Daoy (cell line): ENCODE data around the gene GPR26. TPM values are rescaled to one million over a fixed set of nuclear protein-coding genes. Genes with fewer than 3 reads are reported as not detected.

Experiments used
- DNase-seq: peaks from one replicate; pipeline ENCODE4 v3.0.0-alpha.2; 2015; ENCODE audit warnings: low read depth
- total RNA-seq: library from RNA; depleted of rRNA; stranded (reverse); fragments of >200 nt; shearing (Covaris generic); gene quantifications from 2 replicates; pipeline ENCODE4 v1.2.3, GENCODE V29; 2014

Gene GPR26
- total RNA-seq, 1 experiment from 2014 or later, result 0.11 TPM

GRCh38 chr10:123645615-123646014, 20.5 kb upstream of the GPR26 start:
- no peak for DNase-seq

GRCh38 chr10:123648595-123648994, 17.6 kb upstream of the GPR26 start:
- DNase-seq, result no peak

- no peak for DNase-seq
Measured at GRCh38 chr10:123649676-123650075, 16.5 kb upstream of the GPR26 start.

DNA sequence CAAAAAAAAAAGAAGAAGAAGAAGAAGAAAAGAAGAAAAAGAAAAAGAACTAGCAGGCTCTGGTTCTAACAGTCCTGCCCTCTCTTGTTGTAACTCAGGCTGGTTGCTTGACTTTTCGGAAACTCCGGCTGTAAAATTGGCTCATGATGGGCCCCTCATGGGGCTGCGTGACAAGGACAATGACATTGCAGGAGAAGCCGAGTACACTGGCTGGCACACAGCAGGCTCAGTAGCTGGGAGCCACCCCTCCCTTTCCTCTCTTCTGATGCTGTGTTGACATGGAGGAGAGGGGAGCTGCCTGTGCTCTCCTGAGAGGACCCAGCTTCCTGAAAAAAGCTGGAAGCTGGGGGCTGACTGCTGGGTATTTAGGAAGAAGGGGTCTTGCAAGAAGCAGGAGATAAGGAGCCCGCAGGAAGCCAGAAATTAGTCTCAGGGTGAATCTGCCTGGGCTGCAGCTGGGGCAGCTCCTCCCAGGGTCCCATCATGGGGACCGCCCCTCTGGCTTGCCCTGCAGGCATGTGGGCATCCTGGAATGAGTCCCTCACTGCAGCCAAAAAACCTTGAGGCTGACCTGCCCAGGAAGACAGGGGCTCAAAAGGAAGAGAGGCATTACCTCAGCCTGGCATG, 14.6 kb upstream of the GPR26 start:
- DNase-seq, result no peak

DNA sequence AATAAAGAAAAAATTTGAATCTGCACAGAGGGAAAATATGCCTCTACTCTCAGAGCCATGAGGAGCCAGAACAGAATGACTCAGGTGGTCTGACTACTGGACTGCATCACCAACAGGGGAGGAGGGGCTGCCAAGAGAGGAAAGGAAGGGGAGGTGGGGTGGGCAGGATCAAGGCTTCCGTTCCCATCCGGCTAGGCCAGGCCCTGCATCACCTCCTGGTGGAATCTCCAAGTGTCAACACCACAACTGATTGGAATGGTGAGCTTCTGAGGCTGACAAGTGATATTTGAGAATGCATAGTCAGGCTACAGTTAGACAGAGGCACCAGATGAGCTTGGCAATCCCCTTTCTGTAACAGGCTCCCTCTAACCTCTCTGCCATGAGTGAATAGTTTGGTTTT, 10.4 kb upstream of the GPR26 start:
- peak; percentile 71 for DNase-seq

DNA sequence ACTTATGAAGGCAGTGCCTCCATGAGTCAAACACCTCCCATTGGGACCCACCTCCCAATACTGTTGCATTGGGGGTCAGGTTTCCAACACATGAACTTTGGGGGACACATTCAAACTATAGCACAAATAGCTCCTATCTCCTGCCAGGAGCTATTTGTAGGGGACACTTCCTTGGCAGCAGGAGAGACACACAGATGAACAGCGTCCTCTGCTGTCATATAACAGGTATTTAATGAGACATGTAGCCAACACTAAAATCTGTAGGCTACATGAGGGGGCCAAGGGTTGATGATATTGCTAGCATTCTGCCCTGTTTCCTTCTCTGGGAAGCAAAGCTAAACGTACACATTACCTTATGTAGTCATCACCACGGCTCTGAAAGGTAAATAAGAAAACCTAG, 2.6 kb upstream of the GPR26 start:
- DNase-seq, result no peak

GRCh38 chr10:123665491-123666286, 466 bp upstream of the GPR26 start:
- no peak for DNase-seq

DNA sequence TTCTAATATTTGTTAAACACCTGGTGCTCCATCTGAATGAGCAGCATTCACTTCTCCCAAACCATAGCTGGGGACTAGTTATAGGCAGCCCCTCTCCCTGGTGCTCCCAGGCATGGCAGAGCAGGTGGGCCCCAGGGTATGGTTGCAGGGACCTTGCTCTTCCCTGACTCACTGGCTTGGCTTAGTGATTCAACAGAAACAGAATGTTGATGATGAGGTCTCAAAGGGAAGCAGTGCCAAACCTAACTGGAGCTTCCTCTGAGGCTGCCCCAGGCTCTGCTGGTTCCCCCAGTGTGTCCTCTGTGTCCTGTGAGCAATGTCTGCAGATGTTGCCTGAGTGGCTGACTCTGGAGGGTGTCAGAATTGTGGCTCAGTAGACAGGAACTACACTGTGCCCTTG, 3.7 kb downstream of the GPR26 start:
- DNase-seq, result peak; percentile 72

GRCh38 chr10:123673198-123673597, 7.0 kb downstream of the GPR26 start:
- DNase-seq, result no peak

GRCh38 chr10:123674741-123675140, 8.6 kb downstream of the GPR26 start:
- DNase-seq, result no peak

DNA sequence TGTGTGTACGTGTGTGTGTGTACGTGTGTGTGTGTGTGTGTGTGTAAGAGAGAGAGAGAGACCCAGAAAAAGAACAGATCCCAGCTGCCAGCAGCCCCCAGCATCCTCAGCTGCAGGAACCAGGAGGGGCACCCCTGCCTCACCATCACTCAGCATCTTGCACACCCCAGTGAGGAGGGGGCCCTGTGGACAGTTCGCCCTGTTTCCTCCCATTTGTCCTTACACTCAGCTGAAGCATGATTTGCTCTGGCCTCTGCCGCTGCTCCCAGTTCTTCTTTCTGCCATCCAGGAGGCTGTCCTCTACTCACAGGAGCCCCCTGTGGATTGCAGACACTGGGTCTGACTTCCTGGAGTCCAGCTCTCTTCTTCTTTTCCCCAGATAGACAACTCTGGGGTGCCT, 9.7 kb downstream of the GPR26 start:
- no peak for DNase-seq

DNA sequence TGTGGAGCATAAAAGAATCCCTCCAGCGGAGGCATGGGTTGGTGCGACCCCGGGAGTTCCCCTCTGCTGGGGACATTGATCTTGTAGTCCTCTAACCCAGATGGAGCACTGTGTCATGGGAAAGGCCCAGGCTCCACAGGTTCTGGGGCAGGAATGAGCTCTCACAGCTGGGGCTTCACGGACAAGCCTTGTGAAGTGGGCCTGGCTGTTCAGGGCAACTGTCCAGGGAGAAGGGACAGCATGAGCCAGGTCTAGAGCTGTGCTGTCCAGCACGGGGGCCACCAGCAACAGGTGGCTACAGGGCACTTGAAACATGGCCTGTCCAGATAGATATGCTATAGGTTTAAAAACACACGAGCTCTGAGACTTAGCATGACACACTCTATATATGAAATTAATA, 11.4 kb downstream of the GPR26 start:
- no peak for DNase-seq

- no peak for DNase-seq
Measured at GRCh38 chr10:123678376-123678775, 12.2 kb downstream of the GPR26 start.

DNA sequence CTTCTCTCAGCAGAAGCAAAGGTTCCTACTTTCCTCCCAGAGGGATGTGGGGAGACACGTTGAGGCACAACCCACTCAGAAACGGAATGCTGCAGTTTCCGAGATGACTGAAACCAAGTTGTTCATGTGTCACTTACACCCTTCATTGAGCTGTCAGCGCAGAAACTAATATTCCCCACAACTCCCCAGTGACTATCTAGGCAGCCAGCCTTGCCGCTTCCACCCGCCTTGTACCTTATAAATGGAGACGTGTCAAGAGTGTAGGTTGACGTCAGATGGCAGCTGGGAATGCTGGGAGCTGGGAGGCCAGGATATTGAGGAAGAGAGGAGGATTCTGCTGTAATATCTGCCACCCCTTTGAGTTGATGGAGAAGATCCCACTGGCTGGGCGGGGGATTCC, 15.1 kb downstream of the GPR26 start:
- DNase-seq, result no peak

- DNase-seq, result no peak
Measured at GRCh38 chr10:123682477-123682876, 16.3 kb downstream of the GPR26 start.

GRCh38 chr10:123683459-123683858, 17.3 kb downstream of the GPR26 start:
- DNase-seq, result no peak

GRCh38 chr10:123683865-123684264, 17.7 kb downstream of the GPR26 start:
- no peak for DNase-seq

GRCh38 chr10:123685260-123685659, 19.1 kb downstream of the GPR26 start:
- DNase-seq, result no peak

- peak; percentile 26 for DNase-seq
Measured at GRCh38 chr10:123687758-123688157, 21.6 kb downstream of the GPR26 start.

DNA sequence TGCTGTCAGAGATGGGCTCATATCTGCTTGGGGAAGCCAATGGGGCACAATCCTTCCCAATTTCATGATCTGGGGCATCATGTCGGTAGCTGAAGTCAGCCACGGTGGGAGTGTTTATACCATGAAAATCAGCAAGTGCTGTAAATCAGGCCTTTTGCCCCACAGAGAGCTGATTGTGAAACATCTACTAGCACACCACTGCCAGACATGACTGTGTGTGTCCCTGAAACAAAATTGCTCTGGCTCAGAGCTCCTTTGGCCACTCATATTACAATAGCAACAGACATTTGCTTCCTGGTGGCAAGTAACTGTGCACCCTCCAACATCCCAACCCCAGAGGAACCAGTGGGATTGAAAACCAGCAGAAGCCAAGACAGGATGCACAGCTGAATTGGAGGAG, 23.7 kb downstream of the GPR26 start:
- DNase-seq, result no peak

GRCh38 chr10:123703195-123703790, 37.1 kb downstream of the GPR26 start:
- no peak for DNase-seq

- no peak for DNase-seq
Measured at GRCh38 chr10:123704076-123704475, 37.9 kb downstream of the GPR26 start.

GRCh38 chr10:123704812-123705211, 38.7 kb downstream of the GPR26 start:
- no peak for DNase-seq
